ENCODE data around the gene PLA2G2F.

PLA2G2F gene

DNA sequence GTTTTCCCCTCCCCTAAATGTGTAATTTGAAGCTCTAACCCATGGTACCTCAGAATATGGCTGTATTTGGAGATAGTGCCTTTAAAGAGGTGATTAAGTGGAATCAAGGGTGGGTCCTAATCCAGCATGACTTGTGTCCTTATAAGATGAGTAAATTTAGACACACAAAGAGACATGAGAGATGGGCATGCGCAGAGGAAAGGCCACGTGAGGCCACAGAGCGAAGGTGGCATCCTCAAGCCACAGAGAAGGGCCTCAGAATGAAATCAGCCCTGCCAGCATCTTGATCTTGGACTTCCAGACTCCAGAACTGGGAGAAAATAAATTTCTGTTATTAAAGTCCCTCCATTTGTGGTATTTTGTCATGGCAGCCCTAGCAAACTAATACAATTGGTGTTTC is 2.9 kb upstream of the PLA2G2F start:
- no peak for DNase-seq
- H3K36me3 ChIP-seq: no peaks in the 10 kb centered on the region
- H3K27ac ChIP-seq: no peak overlapping the region
- no peaks in the 10 kb centered on the region for H3K27me3 ChIP-seq (ENCODE audit: insufficient read depth, low read depth, severe bottlenecking)
- H3K9me3 ChIP-seq (ENCODE audit: severe bottlenecking): no peaks in the 10 kb centered on the region
- no peak overlapping the region for H3K4me3 ChIP-seq (ENCODE audit: low read depth, low read length)
- TF ChIP-seq, protein P1, sequence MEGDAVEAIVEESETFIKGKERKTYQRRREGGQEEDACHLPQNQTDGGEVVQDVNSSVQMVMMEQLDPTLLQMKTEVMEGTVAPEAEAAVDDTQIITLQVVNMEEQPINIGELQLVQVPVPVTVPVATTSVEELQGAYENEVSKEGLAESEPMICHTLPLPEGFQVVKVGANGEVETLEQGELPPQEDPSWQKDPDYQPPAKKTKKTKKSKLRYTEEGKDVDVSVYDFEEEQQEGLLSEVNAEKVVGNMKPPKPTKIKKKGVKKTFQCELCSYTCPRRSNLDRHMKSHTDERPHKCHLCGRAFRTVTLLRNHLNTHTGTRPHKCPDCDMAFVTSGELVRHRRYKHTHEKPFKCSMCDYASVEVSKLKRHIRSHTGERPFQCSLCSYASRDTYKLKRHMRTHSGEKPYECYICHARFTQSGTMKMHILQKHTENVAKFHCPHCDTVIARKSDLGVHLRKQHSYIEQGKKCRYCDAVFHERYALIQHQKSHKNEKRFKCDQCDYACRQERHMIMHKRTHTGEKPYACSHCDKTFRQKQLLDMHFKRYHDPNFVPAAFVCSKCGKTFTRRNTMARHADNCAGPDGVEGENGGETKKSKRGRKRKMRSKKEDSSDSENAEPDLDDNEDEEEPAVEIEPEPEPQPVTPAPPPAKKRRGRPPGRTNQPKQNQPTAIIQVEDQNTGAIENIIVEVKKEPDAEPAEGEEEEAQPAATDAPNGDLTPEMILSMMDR (IDR thresholded peaks at IDR 0.05; ENCODE audit: low read depth, low read length): no peak

DNA sequence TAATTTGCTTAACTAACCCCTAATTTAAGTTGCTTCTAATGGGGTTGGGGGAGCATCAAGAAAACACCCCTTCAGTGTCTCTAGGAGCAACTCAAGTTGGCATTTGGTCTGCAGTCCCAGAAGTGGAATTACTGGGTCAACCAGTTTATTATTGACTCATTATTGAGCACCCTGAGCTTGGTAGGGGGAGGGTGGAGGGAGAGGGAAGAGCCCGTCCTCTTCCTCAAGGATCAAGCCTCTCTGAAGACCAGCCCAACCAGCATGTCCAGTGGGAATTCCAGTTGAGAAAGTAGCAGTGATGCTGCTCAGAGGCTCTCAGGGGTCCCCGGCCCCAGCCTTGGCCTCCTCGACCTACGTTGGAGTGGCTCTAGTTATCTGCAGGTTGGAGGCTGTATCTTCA is 2.1 kb upstream of the PLA2G2F start:
- TF ChIP-seq, protein P1 (IDR thresholded peaks at IDR 0.05; ENCODE audit: low read depth, low read length): no peak
- Histone ChIP-seq H3K36me3 (no peaks in the 10 kb centered on the region), H3K9me3 (ENCODE audit: severe bottlenecking) (no peaks in the 10 kb centered on the region), H3K27ac (no peak overlapping the region), H3K4me3 (ENCODE audit: low read depth, low read length) (no peak overlapping the region), H3K27me3 (ENCODE audit: insufficient read depth, low read depth, severe bottlenecking) (no peaks in the 10 kb centered on the region)
- DNase-seq: no peak

DNA sequence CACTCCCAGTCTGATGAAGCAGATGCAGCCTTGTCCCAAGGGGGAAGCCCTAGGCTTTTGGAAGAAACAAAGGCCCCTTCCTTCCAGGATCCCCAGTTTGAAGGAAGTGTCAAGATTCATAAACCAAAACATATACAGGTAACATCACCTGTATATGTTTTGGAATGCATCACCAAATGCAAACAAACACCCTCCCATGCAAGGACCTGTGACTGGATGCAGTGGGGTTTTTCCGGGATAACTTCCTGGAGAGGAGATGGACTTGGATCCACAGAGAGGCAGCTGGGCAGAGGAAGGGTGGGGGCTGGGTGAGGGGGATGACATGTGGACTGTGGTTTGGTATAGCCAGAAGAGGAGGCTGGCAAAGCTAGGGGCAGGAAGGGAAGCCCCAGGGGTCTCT is 1.5 kb upstream of the PLA2G2F start:
- no peaks in the 10 kb centered on the region for H3K9me3 ChIP-seq (ENCODE audit: severe bottlenecking)
- no peak for DNase-seq
- no peak overlapping the region for H3K4me3 ChIP-seq (ENCODE audit: low read depth, low read length)
- no peaks in the 10 kb centered on the region for H3K27me3 ChIP-seq (ENCODE audit: insufficient read depth, low read depth, severe bottlenecking)
- no peak overlapping the region for H3K27ac ChIP-seq
- TF ChIP-seq, protein P1 (IDR thresholded peaks at IDR 0.05; ENCODE audit: low read depth, low read length): no peak
- no peaks in the 10 kb centered on the region for H3K36me3 ChIP-seq

DNA sequence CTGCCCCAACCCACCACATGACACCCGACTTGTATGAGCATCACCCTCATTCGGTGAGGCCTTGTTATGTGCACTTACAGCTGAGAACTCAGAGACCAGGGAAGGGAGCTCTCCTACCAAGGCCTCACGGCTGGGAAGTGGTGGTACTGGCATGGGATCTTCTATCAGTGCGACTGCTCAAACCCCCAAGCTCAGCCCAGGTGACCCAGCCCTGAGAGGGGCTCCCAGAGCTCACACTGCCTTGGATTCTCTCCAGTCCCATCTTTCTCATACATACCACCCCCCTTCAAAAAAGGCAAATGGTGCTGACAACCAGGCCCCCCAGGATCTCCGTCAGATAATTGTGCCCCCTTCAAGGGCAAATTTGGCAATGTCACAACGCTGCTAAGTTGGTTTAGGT is 777 bp upstream of the PLA2G2F start:
- no peak overlapping the region for H3K4me3 ChIP-seq (ENCODE audit: low read depth, low read length)
- H3K27ac ChIP-seq: no peak overlapping the region
- H3K36me3 ChIP-seq: no peaks in the 10 kb centered on the region
- no peaks in the 10 kb centered on the region for H3K9me3 ChIP-seq (ENCODE audit: severe bottlenecking)
- TF ChIP-seq, protein P1 (IDR thresholded peaks at IDR 0.05; ENCODE audit: low read depth, low read length): no peak
- no peaks in the 10 kb centered on the region for H3K27me3 ChIP-seq (ENCODE audit: insufficient read depth, low read depth, severe bottlenecking)
- no peak for DNase-seq

DNA sequence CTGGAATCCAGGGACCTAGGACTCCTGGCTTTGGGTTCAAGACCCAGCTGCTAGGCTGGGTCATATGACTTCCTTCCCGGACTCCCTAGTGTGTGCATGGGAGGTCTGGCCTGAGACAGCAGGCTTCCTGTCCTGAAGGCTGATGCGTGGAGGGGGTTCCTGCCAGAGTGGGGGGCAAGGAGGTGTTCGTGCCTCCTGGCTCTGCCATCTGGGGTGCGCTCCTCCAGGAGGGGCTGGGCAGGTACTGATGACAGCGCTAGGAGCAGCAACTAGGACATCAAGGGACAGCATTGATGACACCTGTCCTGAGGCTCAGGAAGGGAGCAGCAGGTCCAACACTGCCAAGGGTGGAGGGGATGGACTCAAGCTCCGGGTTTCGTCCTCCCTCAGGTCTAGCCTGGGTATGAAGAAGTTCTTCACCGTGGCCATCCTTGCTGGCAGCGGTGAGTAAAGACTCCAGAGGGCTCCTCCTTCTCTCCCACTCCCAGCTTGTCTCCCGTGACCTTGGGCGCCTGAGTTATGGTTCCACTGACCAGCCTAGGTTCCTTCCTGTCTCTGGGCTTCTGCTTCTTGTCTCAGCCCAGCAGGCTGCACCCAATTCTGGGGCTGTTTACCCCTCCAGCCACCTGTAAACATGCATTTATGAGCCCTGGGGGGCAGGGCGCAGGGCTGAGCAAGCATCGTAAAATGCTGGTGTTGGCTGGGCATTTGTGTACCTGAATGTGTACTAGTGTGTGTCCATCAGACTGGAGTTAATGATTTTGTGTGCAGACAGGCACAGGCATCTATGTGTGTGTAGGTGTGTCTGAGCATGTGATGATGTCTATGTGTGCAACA is 871 bp downstream of the PLA2G2F start:
- DNase-seq: no peak
- Histone ChIP-seq H3K36me3 (no peaks in the 10 kb centered on the region), H3K9me3 (ENCODE audit: severe bottlenecking) (no peaks in the 10 kb centered on the region), H3K27me3 (ENCODE audit: insufficient read depth, low read depth, severe bottlenecking) (no peaks in the 10 kb centered on the region), H3K27ac (no peak overlapping the region), H3K4me3 (ENCODE audit: low read depth, low read length) (no peak overlapping the region)
- TF ChIP-seq, protein P1 (IDR thresholded peaks at IDR 0.05; ENCODE audit: low read depth, low read length): no peak

DNA sequence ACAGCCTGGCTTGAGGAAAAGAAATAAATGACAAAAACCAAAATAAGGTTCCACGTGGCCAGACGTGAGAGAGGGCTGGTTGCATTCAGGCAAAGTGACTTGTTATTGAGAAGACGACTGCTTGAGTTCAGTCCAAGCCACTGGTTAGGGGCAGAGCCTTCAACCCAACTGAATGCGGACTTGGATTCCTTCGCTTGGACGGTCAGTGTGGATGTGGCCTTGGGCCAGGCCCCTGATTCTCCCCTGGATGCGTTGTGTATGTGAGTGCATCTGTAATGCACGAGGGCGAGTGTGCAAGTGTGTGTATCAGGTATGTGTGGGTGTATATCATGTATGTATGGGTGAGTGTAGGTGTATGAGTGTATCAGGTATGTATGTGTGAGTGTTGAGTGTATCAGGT is 1.9 kb downstream of the PLA2G2F start:
- DNase-seq: no peak
- no peak overlapping the region for H3K4me3 ChIP-seq (ENCODE audit: low read depth, low read length)
- no peaks in the 10 kb centered on the region for H3K27me3 ChIP-seq (ENCODE audit: insufficient read depth, low read depth, severe bottlenecking)
- H3K36me3 ChIP-seq: no peaks in the 10 kb centered on the region
- H3K9me3 ChIP-seq (ENCODE audit: severe bottlenecking): no peaks in the 10 kb centered on the region
- H3K27ac ChIP-seq: no peak overlapping the region
- TF ChIP-seq, protein P1 (IDR thresholded peaks at IDR 0.05; ENCODE audit: low read depth, low read length): no peak

Measured in WERI-Rb-1 (cell line).